Testis (tissue), 2 donors: ENCODE measurements around the gene MATCAP1.

Experiments
- CTCF ChIP-seq, 3 experiments: fragments of 450-650 bp in 2 of 3; fragments of 200-600 bp in 1 of 3; sonication (generic) in 1 of 3; IDR thresholded peaks; one replicate each; pipeline ENCODE4 v1.5.1; 2016 to 2019; ENCODE audit warnings: antibody characterized with exemption in 3 of 3, mild to moderate bottlenecking in 2 of 3, moderate library complexity in 1 of 3
- POLR2A ChIP-seq: fragments of 450-650 bp; IDR thresholded peaks from one replicate; pipeline ENCODE4 v1.6.1; 2017; ENCODE audit warnings: antibody characterized with exemption, mild to moderate bottlenecking, moderate library complexity

GRCh38 chr16:67128417-67128816 is 55.3 kb downstream of the MATCAP1 start:
- TF ChIP-seq CTCF (IDR thresholded peaks at IDR 0.05) (no peak), POLR2A (no peak)
